HG03571 (cell line): Measurements from ENCODE around the gene LGI1.
"Not testable (repeated sequence)": the region's sequence is repeated elsewhere in the genome, so short reads cannot be mapped to it uniquely, and the experiment has no call there.

Experiments used
- ATAC-seq: cut with Tn5 transposase; IDR thresholded peaks from one replicate; pipeline ENCODE4 v1.9.1; 2021; ENCODE audit not compliant: unreplicated experiment

Gene LGI1

DNA sequence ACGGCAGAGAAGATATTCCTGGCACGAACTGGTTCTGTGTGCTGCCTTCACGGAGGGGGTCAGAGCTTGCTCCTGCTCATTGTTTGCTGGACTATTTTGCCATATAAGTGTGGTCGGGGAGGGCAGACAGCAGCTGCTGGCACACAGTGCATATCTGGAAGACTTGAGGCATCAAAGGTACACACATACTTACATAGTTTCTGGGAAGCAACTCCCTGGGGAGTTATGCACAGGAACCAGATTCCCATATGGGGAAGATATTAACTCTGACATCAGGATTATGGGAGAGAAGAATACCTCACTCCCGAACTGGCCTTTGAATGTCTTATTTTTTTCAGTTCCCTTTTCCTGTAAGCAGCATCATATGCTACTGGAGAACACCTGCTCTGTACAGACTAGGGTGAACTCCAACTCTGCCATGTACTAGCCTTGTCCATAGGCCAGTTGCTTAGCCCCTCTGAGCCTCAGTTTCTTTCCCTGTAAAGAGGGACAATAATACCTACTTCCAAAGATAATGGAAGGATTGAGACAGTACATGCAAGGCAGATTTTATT is 41.5 kb downstream of the LGI1 start:
- no peak for ATAC-seq

DNA sequence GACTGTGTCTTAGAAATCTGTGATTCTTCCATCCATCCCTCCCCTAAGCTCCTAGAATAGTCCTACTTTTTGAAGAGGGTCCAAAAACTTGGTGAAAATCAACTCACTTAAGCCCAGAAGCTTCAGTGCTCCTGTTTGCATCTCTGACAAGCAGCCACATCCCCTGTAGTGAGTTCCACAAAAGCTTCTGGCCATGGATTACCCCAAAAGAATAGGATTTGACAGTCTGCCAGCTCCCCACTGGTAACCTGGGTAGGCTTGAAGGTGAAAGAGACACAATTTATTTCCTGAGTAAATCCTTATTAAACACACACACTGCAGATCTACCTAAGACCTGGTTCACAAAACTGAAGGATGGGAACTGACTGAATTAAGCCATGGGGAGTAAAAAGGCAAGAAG is 46.5 kb downstream of the LGI1 start:
- ATAC-seq, result no peak

DNA sequence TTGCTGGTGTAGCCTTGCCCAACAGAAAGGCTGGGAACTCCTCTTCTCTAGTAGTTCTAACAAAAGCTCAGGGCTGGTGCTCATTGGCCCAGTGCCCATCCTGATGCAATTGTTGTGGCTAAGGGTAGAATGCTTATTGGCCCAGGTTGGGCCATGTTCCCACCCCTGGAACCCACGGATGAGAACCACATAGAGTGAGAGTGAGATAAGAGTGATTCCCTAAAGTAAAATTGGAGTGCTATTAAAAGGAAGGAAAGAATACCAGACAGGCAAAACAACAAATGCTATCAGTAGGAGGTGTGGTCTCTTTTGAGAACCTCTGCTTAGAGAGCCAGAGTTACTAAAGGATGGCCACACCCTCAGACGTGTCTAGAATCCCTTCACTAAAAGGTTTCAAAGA is 49.2 kb downstream of the LGI1 start:
- ATAC-seq, result no peak

DNA sequence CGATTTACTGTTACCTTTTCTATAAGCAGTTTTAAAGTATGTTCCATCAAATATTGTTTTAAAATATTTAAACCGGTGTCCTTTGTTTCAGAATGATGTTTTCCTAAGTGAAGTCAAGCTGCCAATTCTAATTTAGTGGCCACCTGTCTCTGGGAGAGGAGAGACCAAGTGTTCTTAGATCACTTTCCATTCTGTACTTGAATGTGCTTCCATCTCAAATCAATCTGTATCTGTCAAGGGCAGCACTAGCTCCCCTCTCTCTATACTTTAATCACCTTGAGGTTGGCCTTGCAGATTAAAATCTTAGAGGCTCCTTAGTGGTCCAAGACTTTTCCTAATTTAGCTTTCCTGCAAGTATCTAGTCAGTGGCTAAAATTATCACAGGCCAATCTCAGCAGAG is 49.6 kb downstream of the LGI1 start:
- ATAC-seq, result no peak

DNA sequence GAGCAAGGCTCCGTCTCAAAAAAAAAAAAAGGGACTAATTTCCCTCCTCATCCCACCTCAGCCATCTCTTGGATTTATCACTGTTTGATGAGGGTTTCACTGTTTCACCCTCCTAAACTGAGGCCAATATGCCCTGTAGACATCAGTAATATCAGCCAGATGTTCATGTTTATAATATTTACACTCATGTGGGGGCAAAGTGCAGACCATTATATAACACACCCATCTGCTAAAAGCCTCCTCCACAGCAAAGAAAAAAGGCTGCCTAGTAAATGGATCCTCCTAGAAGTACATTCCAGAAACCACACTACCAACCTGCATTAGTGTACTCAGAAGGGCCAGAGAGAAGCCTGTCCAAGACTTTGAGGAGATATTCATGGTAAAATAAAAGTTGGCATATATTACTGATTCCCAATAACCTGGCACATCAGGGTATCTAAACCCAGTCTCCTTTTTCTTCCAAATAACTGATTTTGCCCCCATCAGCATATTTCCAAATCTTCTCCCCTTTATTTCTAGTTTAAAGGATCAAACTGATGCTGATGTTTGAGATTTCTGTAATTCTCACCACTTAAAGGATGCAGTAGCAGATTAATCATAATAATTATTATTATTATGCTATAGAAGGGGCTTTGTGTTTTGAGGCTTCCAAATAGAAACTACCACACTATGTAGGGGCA is 55.1 kb downstream of the LGI1 start:
- no peak for ATAC-seq

DNA sequence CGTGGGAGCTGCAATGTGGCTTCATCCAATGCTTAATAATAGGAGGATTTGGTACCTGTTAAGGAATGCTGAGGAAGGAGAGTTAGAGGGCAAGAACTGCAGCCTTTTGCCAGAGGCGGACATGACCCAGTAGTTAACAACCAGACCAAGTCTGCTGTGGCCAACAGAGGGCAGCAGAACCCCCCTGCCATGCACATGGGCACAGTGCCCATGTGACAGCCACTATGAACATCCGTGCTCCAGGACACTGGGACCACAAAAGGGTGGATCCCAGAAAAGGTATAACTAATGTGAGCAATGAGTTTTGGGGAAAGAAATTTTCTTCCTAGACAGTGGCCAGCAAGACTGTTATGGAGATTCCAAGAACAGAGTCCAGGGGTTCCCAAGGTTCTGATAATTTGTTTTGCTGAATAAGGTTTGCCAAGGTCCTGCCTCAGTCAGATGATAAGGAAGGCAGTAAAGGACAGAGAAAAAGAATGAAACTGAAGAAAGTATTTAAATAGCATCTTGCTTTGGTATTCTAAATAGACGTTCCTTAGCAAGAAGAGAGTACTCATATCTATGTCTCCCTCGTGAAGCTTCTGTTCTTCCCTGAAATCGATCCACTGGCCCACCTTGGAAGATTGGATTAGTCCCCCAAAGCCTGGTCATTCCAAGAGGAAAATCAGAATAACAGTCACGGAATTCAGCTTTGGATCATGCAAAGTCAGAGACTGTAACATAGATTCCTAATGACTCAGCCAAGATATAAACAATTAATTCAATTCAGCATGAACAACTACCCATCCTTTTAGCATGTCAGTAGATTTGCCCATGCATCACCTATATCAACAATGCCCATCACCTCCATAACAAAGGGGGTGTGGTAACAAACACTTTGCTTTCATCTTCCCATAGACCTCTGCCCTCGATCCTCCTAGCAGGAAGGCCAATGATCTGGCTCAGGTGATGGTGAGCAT is 56.0 kb downstream of the LGI1 start:
- no peak for ATAC-seq

DNA sequence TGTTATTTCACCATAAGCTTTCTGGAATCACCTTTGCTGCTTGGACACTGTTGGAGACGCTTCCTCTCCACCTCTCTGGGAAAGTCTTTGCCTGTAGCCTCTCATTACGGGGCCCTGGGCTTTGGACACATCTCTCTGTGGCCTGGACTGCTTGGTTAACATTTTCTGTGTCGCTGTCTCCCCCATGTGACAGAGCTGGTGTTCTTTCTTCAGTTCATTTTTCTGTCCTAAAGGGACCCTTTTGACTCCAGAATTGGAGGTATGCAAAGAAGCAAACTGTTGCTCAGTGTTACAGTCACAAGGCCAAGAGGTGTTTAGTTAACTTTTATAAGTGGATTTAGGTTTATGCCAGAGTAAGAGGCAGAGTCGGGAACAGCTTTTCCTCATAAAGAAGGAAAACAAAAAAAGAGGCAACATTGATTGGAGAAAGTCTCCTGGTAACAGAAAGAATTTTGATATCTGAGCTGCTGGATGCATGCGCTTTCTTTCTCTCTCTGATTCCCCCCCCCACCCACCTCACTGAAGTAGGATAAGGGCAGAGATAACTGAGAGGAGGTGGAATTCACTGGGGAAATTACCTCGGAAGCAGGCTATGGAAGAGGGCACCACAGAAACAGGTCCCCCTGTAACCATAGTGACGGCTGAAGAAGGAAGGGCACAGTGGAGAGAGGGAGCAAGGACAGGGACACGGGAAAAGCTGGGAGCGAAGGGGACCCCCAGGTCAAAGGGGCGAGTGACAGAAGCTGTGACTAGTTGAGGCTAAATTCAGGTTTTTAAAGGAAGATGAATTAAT is 57.8 kb downstream of the LGI1 start:
- ATAC-seq, result no peak

DNA sequence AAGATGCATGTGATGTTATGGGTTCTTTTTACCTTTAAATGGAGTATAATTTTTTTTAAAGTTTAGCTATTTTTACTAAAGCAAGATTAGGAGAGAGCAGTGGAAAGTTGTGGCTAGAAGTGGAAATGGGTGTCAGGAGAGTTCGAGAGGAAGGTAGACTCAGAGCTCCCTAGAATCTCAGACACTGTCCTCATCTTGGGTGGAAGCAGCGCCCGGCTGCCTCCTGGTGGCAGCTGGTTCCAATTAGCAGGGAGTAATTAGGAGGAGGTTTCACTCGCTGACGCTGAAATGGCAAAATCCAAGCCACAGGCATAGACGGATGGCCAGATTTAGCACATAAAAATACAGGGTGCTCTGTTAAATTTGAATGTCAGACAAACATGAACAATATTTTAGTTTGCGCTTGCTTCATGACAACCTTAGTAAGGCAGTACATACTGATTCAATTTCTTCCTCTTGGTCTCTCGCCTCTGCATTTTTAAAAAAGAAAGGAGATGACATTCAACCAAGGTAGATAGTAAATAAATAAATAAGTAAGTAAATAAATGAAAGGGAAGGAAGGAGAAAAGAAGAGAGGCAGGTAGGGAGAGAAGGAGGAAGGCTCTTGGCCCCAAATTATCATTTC is 58.5 kb downstream of the LGI1 start:
- ATAC-seq, result no peak

DNA sequence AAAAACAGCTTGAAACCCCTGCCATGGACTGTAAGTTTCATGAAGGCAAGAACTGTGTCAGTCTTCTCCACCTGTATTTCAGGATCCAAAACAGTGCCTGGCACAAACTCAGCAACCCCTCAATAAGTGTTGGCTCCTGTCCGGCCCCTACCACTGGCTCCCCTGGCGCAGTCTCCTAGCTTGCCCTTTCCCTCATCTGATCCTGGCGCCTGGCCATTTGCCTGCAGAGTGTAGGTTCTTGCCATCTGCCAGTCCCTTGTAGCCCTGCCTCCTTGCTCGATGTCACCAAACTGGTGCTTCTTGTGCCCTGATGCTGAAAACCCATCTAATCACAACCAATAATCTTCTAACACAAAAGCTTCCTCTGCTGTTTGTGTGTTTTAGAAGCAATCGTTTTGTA is 60.4 kb downstream of the LGI1 start:
- ATAC-seq, result no peak

DNA sequence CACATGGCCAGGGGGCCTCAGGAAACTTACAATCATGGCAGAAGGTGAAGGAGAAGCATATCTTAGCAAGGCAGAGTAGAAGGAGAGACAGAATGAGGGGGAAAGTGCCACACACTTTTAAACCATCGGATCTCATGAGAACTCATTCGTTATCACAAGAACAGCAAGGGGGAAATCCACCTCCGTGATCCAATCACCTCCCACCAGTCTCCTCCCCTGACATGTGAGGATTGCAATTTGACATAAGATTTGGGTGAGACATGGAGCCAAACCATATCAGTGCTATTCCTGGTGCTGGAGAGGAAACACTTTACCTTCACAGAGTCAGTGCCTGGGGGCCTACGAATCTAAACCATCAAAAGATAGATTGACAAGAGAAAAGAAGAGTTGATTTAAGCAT is 61.8 kb downstream of the LGI1 start:
- no peak for ATAC-seq

DNA sequence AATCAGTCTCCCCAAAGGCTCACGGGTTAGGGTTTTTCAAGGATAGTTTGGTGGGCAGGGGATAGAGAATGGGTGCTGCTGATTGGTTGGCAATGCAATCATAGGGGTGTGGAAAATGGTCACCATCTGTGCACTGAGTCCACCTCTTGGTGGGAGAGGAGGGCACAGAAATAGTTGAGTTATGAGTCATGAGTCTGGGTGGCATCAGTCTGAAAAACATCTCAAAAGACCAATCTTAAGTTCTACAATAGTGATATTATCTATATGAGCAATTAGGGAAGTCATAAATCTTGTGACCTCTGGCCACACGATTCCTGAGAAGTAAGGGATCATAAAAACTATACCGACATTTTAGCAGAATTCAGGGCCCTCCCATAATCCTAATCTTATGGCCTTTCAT is 62.7 kb downstream of the LGI1 start:
- ATAC-seq, result no peak

DNA sequence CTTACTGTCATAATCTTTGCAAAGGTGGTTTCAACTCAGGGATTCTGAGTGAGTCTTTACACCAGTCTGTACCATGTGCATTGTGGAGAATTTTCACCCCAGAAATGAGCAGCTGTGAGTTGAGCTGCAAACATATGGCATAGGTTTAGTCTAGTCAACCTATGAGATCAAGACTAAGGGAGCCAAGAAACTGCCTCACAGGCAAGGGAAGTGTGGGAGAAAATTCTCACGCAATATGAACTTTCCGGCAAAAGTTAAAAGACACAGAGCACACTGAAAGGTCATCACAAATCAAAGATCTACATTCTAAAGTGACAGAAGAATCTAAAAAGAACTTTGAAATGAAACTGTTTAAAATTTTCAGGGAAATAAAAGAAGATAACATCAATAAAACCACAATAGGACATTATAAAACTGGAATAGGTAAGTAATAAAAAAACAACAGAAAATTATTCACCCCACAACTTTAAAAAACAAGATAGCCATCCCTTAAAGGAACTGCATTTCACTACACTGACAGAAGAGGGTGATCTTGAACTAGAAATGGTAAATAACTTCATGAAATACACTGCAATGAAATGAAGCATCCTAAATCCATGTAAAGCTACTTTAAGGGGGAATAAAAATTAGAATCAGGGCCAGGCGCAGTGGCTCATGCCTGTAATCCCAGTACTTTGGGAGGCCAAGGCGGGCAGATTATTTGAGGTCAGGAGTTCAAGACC is 63.5 kb downstream of the LGI1 start:
- ATAC-seq, result no peak

DNA sequence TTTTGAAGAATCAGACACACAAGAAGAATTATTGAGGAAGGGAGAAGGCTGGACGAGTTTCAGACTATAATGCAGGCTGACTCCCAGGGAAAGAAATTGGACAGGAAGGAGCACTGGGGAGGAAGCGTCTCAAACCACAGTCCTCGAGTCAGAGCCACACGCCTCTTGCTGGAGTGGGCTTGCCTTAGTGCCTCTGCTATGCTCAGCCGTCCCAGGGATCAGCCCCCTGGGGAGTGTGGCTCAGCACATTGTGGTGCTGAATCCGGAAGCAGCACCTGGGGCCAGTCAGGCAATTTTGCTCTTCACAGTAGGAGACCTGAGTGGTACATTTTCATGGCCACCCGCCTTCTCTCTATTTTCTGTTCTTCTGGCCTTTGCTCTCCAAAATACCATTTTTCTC is 68.6 kb downstream of the LGI1 start:
- no peak for ATAC-seq

DNA sequence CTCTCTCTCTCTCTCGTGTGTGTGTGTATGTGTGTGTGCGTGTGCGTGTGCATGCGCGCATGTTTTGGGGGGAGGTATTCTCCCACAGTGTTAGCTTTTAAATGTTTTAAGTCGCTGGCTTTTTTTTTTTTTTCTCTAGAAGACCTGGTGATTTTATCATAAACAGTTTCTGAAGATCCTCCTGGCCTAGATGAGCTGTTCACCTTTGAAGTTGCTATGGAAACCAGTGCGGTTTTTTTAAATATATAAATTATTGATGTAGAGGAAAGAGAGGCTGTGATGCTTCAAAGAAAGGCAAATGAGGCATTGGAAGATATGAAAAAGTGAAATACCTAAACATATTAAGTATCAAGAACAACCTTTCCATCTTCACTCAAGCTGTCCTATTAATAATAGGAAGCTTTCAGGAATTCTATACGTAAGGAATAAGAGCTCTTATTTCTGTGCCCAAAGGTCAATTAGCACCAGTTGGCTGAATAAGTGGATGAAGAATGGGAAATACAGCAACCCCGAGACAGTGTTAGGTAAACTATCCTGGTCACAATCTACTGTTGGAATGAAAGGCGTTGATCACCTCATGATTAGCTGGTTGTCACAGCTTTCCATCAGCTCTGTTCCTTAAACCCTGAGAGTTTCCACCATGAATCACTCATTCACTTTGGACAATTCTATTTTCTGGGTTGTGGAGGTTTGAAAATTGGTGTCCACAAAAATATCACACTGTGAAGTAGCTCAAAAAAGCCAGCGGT is 69.5 kb downstream of the LGI1 start:
- no peak for ATAC-seq

DNA sequence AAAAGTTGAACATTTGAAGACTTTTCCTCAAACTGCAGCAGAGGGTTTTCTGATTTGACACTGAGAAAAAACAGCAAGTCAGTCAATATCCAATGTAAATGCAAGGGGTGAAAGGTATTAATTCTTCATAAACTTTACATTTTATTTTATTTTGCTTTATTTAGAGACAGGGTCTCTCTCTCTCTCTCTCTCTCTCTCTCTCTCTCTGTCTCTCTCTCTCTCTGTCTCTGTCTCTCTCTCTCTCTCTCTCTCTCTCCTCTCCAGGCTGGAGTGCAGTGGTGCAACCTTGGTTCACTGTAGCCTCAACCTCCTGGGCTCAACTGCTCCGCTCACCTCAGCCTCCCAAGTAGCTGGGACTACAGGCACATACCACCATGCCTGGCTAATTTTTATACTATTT is 73.3 kb downstream of the LGI1 start:
- ATAC-seq, result not testable (repeated sequence)

DNA sequence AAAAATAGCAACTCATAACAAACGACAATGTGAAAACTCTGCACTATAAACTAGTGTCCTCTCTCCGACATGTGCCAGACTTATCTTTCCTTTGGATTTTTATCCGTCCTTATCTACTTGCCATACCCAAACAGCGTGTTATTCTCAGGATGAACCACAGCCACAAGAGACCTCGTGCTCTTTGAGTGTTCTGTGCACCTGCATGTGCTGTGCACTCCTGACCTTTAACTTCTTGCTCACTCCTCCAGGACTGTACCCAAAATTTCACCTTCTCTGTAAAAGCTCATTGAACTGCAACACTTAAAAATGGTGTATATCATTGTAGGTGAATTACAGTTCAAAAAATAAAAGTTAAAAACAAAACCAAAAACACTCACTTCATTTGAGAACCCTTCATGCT is 78.0 kb downstream of the LGI1 start:
- no peak for ATAC-seq

DNA sequence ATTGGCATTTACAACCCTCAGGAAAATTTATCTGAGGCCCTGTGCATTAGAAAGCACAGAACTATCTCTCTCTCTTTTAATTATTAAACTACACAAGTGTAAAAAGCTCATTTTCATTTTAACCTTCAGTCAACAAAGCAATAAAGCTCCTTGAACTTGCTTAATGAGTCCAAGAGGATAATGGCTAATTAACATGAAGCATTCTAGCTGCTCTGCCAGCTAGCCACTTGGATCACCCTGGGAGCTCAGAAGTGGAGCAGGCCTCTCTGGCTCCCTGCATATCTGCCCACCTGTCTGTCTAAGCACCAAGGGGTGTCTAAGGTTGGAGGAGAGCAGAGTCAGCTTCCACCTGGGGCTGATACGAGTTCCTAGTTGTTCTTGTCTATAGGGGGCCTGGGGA is 80.1 kb downstream of the LGI1 start:
- ATAC-seq, result no peak

DNA sequence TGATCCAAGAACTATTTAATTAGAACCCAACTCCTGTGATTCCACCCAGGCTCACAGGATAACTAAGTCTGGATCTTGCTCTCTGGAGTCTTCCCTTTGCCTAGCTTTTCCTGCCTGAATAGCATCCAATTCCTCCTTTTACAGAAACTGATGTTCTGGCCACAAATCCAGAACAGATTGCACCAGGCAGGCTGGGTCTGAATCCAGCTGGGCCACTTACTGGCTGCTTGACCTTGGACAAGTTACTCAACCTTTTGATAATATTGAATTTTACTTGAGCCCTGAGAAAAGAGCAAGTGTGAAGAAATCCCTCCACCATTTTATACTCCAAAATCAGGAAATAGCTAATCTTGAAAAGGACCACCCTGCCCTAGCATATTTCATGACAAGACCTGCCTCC is 80.5 kb downstream of the LGI1 start:
- ATAC-seq, result no peak

DNA sequence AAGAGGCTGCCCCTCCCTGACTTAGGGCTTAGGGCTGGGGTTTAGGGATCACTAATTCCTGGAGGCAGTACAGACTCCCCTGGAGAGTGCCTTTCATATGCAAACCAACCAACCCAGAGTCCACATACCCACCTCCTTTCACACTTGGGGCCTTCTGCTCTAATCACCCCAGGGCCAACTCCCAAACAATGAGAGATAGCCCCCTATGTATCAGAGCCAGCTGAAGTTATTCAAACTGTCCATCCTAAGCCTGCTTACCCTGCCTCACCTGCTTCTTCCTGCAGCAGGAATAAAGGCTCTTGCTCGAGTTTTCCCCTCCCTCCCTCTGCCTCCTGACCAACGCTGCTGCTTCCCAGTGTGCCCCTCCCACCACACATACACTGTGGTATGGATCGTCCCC is 84.2 kb downstream of the LGI1 start:
- no peak for ATAC-seq
